Osteoblast (primary cell): ENCODE measurements around the gene VPS18. TPM values are rescaled to one million over a fixed set of nuclear protein-coding genes. Genes with fewer than 3 reads are reported as not detected.
"Not testable (repeated sequence)": the region's sequence is repeated elsewhere in the genome, so short reads cannot be mapped to it uniquely, and the experiment has no call there.

Experiments used
- DNase-seq: peaks from one replicate; pipeline ENCODE4 v3.0.0; 2011; ENCODE audit warnings: low spot score, mixed read lengths; ENCODE audit not compliant: insufficient read length; ENCODE audit errors: missing footprints
- H2AFZ ChIP-seq: 2 replicates; pipeline ENCODE4 v1.6.0; 2011; ENCODE audit warnings: mild to moderate bottlenecking, low read length
- H3K27ac ChIP-seq: 2 replicates; pipeline ENCODE4 v1.5.1; 2011; ENCODE audit warnings: mild to moderate bottlenecking, low read depth, low read length, moderate library complexity
- H3K27me3 ChIP-seq: 2 replicates; pipeline ENCODE4 v1.6.0; 2012; ENCODE audit warnings: mild to moderate bottlenecking, control low read depth, inconsistent platforms, low read length, moderate library complexity; ENCODE audit not compliant: insufficient read depth
- H3K36me3 ChIP-seq: 2 replicates; pipeline ENCODE4 v1.5.1; 2011; ENCODE audit warnings: mild to moderate bottlenecking, low read length, control low read depth, moderate library complexity; ENCODE audit not compliant: insufficient read depth
- H3K4me1 ChIP-seq: 2 replicates; pipeline ENCODE4 v1.5.1; 2011; ENCODE audit warnings: mild to moderate bottlenecking, low read length, control low read depth, moderate library complexity; ENCODE audit not compliant: insufficient read depth
- H3K4me2 ChIP-seq: 2 replicates; pipeline ENCODE4 v1.6.0; 2011; ENCODE audit warnings: mild to moderate bottlenecking, low read length; ENCODE audit not compliant: insufficient read depth
- H3K4me3 ChIP-seq: fragments of 200-600 bp; sonication (generic); 3 replicates; pipeline ENCODE4 v1.5.1; 2012; ENCODE audit warnings: mild to moderate bottlenecking, low read length, inconsistent platforms; ENCODE audit not compliant: insufficient read depth
- H3K79me2 ChIP-seq: 2 replicates; pipeline ENCODE4 v1.6.0; 2012; ENCODE audit warnings: mild to moderate bottlenecking, low read length, control low read depth, inconsistent platforms; ENCODE audit not compliant: insufficient read depth
- H3K9me3 ChIP-seq: 2 replicates; pipeline ENCODE4 v1.5.1; 2011; ENCODE audit warnings: low read depth, low read length, control low read depth
- H4K20me1 ChIP-seq: 2 replicates; pipeline ENCODE4 v1.6.0; 2012; ENCODE audit warnings: mild to moderate bottlenecking, low read length, control low read depth; ENCODE audit not compliant: insufficient read depth
- CTCF ChIP-seq: IDR thresholded peaks from 2 replicates; pipeline ENCODE4 v1.5.1; 2011; ENCODE audit warnings: mild to moderate bottlenecking, low read depth, low read length, moderate library complexity; ENCODE audit errors: extremely low read depth
- total RNA-seq: library from RNA; depleted of rRNA; stranded (reverse); fragments of >200 nt; gene quantifications from 2 replicates; pipeline ENCODE4 v1.2.3, GENCODE V29; 2012

VPS18 gene
- total RNA-seq, 1 donor: 60.8 TPM

GRCh38 chr15:40856746-40857145 is 37.5 kb upstream of the VPS18 start:
- Histone ChIP-seq H2AFZ (no peak overlapping the region), H4K20me1 (no peaks in the 10 kb centered on the region), H3K4me1 (no peaks in the 10 kb centered on the region), H3K9me3 (no peaks in the 10 kb centered on the region), H3K4me3 (no peak overlapping the region), H3K79me2 (no peaks in the 10 kb centered on the region), H3K27ac (no peak overlapping the region), H3K36me3 (no peaks in the 10 kb centered on the region), H3K27me3 (no peaks in the 10 kb centered on the region), H3K4me2 (no peak overlapping the region)
- DNase-seq: peak; percentile 64
- no peak for TF ChIP-seq CTCF

GRCh38 chr15:40857601-40858341 is 36.5 kb upstream of the VPS18 start:
- no peaks in the 10 kb centered on the region for H3K4me1 ChIP-seq
- no peak overlapping the region for H3K4me2 ChIP-seq
- H3K27me3 ChIP-seq: peaks cover under 1% of the 10 kb centered on the region
- no peaks in the 10 kb centered on the region for H4K20me1 ChIP-seq
- peak overlapping the region; percentile 80 for H2AFZ ChIP-seq
- no peaks in the 10 kb centered on the region for H3K9me3 ChIP-seq
- H3K4me3 ChIP-seq: no peak overlapping the region
- no peaks in the 10 kb centered on the region for H3K79me2 ChIP-seq
- TF ChIP-seq CTCF: peak; percentile 94
- DNase-seq: peak; percentile 98
- no peak overlapping the region for H3K27ac ChIP-seq
- no peaks in the 10 kb centered on the region for H3K36me3 ChIP-seq

GRCh38 chr15:40858706-40859105 is 35.5 kb upstream of the VPS18 start:
- H3K27me3 ChIP-seq: peaks cover 3% of the 10 kb centered on the region
- H3K4me2 ChIP-seq: no peak overlapping the region
- H3K36me3 ChIP-seq: no peaks in the 10 kb centered on the region
- H3K27ac ChIP-seq: no peak overlapping the region
- H3K4me1 ChIP-seq: no peaks in the 10 kb centered on the region
- H2AFZ ChIP-seq: no peak overlapping the region
- TF ChIP-seq CTCF: no peak
- no peaks in the 10 kb centered on the region for H3K79me2 ChIP-seq
- no peaks in the 10 kb centered on the region for H3K9me3 ChIP-seq
- no peak overlapping the region for H3K4me3 ChIP-seq
- no peaks in the 10 kb centered on the region for H4K20me1 ChIP-seq
- DNase-seq: no peak

GRCh38 chr15:40859206-40859851 is 34.9 kb upstream of the VPS18 start:
- no peak overlapping the region for H3K27ac ChIP-seq
- H3K9me3 ChIP-seq: no peaks in the 10 kb centered on the region
- no peaks in the 10 kb centered on the region for H3K36me3 ChIP-seq
- no peak overlapping the region for H3K4me2 ChIP-seq
- no peaks in the 10 kb centered on the region for H4K20me1 ChIP-seq
- H3K4me1 ChIP-seq: no peaks in the 10 kb centered on the region
- H3K4me3 ChIP-seq: no peak overlapping the region
- H2AFZ ChIP-seq: no peak overlapping the region
- TF ChIP-seq CTCF: peak; percentile 88
- peaks cover 3% of the 10 kb centered on the region for H3K27me3 ChIP-seq
- no peaks in the 10 kb centered on the region for H3K79me2 ChIP-seq
- peak; percentile 94 for DNase-seq

GRCh38 chr15:40861147-40861546 is 33.1 kb upstream of the VPS18 start:
- H3K4me1 ChIP-seq, H3K9me3 ChIP-seq, H4K20me1 ChIP-seq, H3K27ac ChIP-seq, H3K36me3 ChIP-seq, H2AFZ ChIP-seq, H3K4me3 ChIP-seq, H3K79me2 ChIP-seq, H3K27me3 ChIP-seq, H3K4me2 ChIP-seq: not testable (repeated sequence)
- peak; percentile 13 for DNase-seq
